GM10248 (cell line): Measurements from ENCODE around the gene STIMATE.

ENCODE experiments used
- CTCF ChIA-PET: fragments of 300-600 bp; sonication (Branson Sonifier 250); formaldehyde crosslinking; extraction: SDS; loops from one replicate; lab custom pipeline; 2021; ENCODE audit warnings: antibody characterized with exemption; lab: Yijun Ruan, JAX
- POLR2A ChIA-PET: fragments of 350-650 bp; sonication (Branson Sonifier 250); formaldehyde crosslinking; extraction: SDS; loops from one replicate; lab custom pipeline; 2020; ENCODE audit warnings: antibody characterized with exemption; lab: Yijun Ruan, JAX
- DNase-seq: peaks from one replicate; pipeline ENCODE4 v3.0.0; 2012; ENCODE audit errors: extremely low spot score
- CTCF ChIP-seq: IDR thresholded peaks from 2 replicates; pipeline ENCODE4 v1.5.1; 2012; ENCODE audit warnings: mild to moderate bottlenecking, low read depth; ENCODE audit errors: extremely low read depth, missing control alignments, control extremely low read depth

The STIMATE gene

GRCh38 chr3:52805270-52806039, 91.9 kb downstream of the STIMATE start:
- ChIA-PET CTCF (interaction anchor here (1.2 to 1.4 kb wide), 2 partner anchors 11 to 17 kb away, joined by 4 to 5 read pairs; no protein-coding TSS in a partner anchor), POLR2A (no interaction called here)
- TF ChIP-seq CTCF: no peak
- no peak for DNase-seq

- POLR2A ChIA-PET: no interaction called here
- DNase-seq: no peak
- TF ChIP-seq CTCF: no peak
- CTCF ChIA-PET: no interaction called here
Observed at GRCh38 chr3:52801839-52802238, 95.5 kb downstream of the STIMATE start.

- ChIA-PET CTCF (interaction anchor here (1.4 to 2.9 kb wide), 7 partner anchors 9 to 178 kb away, joined by 3 to 16 read pairs (median 5); no protein-coding TSS in a partner anchor), POLR2A (no interaction called here)
- DNase-seq: no peak
- TF ChIP-seq CTCF: no peak
Observed at GRCh38 chr3:52800079-52800478, 97.3 kb downstream of the STIMATE start.

DNA sequence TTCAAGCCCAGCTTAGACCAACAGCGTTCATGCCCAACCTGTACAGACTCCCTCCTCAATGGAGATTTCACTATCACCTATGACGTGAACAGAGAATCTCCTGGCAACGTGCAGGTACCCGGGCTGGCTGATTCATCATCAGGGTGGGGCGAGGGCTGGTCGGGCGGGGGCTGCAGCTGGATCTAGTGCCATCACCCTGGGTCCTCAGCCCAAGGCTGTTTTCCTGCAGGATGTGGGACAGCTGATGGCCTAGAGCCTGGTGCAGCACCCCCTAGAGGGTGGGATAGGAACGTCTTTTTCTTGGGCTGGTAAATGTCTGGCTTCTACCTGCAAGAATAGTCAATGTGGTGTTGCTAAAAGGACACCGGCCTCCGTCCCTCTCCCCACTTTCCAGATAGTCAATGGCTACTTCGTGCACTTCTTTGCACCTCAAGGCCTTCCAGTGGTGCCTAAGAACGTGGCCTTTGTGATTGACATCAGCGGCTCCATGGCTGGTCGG, 98.3 kb downstream of the STIMATE start:
- ChIA-PET CTCF (interaction anchor here (0.7 to 2.9 kb wide), 23 partner anchors 9 to 437 kb away, joined by 3 to 16 read pairs (median 6); partner anchors contain the start of gene MUSTN1), POLR2A (no interaction called here)
- DNase-seq: peak; percentile 72
- TF ChIP-seq CTCF: peak; percentile 40

GRCh38 chr3:52798376-52798977, 98.9 kb downstream of the STIMATE start:
- ChIA-PET CTCF (interaction anchor here (0.7 to 2.9 kb wide), 23 partner anchors 9 to 437 kb away, joined by 3 to 16 read pairs (median 6); partner anchors contain the start of gene MUSTN1), POLR2A (no interaction called here)
- DNase-seq: no peak
- no peak for TF ChIP-seq CTCF

GRCh38 chr3:52796411-52796810, 100.9 kb downstream of the STIMATE start:
- ChIA-PET POLR2A (no interaction called here), CTCF (no interaction called here)
- TF ChIP-seq CTCF: no peak
- no peak for DNase-seq
